ENCODE results near the gene CBFA2T2.

CBFA2T2 gene

GRCh38 chr20:33668466-33669155, 178.7 kb downstream of the CBFA2T2 start:
- TF ChIP-seq REST (IDR thresholded peaks at IDR 0.05; ENCODE audit: insufficient read depth in 1 of 2, low read depth in 2 of 2, low read length in 2 of 2): no peak
- no peak for TF ChIP-seq TAF1 (IDR thresholded peaks at IDR 0.05; ENCODE audit: borderline replicate concordance, insufficient read depth, low read length)
- TF ChIP-seq FOXP2 (optimal IDR thresholded peaks at IDR 0.05; ENCODE audit: borderline replicate concordance, extremely low read depth, extremely low read length, insufficient read depth): no peak
- no peak for TF ChIP-seq POLR2AphosphoS5 (IDR thresholded peaks at IDR 0.05; ENCODE audit: low read depth, low read length)
- no peak for TF ChIP-seq SIN3A (IDR thresholded peaks at IDR 0.05; ENCODE audit: borderline replicate concordance, insufficient read depth, low read length)

- no peak for TF ChIP-seq POLR2AphosphoS5 (IDR thresholded peaks at IDR 0.05; ENCODE audit: low read depth, low read length)
- TF ChIP-seq SIN3A (IDR thresholded peaks at IDR 0.05; ENCODE audit: borderline replicate concordance, insufficient read depth, low read length): no peak
- TF ChIP-seq TAF1 (IDR thresholded peaks at IDR 0.05; ENCODE audit: borderline replicate concordance, insufficient read depth, low read length): no peak
- no peak for TF ChIP-seq FOXP2 (optimal IDR thresholded peaks at IDR 0.05; ENCODE audit: borderline replicate concordance, extremely low read depth, extremely low read length, insufficient read depth)
- no peak for TF ChIP-seq REST (IDR thresholded peaks at IDR 0.05; ENCODE audit: insufficient read depth in 1 of 2, low read depth in 2 of 2, low read length in 2 of 2)
Observed at GRCh38 chr20:33669224-33669623, 179.3 kb downstream of the CBFA2T2 start.

- TF ChIP-seq SIN3A (IDR thresholded peaks at IDR 0.05; ENCODE audit: borderline replicate concordance, insufficient read depth, low read length) (no peak), REST (IDR thresholded peaks at IDR 0.05; ENCODE audit: insufficient read depth in 1 of 2, low read depth in 2 of 2, low read length in 2 of 2) (no peak), POLR2AphosphoS5 (IDR thresholded peaks at IDR 0.05; ENCODE audit: low read depth, low read length) (no peak), FOXP2 (optimal IDR thresholded peaks at IDR 0.05; ENCODE audit: borderline replicate concordance, extremely low read depth, extremely low read length, insufficient read depth) (no peak), TAF1 (IDR thresholded peaks at IDR 0.05; ENCODE audit: borderline replicate concordance, insufficient read depth, low read length) (no peak)
Observed at GRCh38 chr20:33669873-33670640, 180.2 kb downstream of the CBFA2T2 start.

GRCh38 chr20:33670715-33671499, 181.0 kb downstream of the CBFA2T2 start:
- TF ChIP-seq SIN3A (IDR thresholded peaks at IDR 0.05; ENCODE audit: borderline replicate concordance, insufficient read depth, low read length) (no peak), REST (IDR thresholded peaks at IDR 0.05; ENCODE audit: insufficient read depth in 1 of 2, low read depth in 2 of 2, low read length in 2 of 2) (no peak), FOXP2 (optimal IDR thresholded peaks at IDR 0.05; ENCODE audit: borderline replicate concordance, extremely low read depth, extremely low read length, insufficient read depth) (no peak), POLR2AphosphoS5 (IDR thresholded peaks at IDR 0.05; ENCODE audit: low read depth, low read length) (no peak), TAF1 (IDR thresholded peaks at IDR 0.05; ENCODE audit: borderline replicate concordance, insufficient read depth, low read length) (no peak)

Data from PFSK-1 (cell line).